CD14-positive monocyte (primary cell): Measurements from ENCODE around the gene UBE2N. TPM values are rescaled to one million over a fixed set of nuclear protein-coding genes. Genes with fewer than 3 reads are reported as not detected.
"Not testable (repeated sequence)": the region's sequence is repeated elsewhere in the genome, so short reads cannot be mapped to it uniquely, and the experiment has no call there.

ENCODE experiments used
- DNase-seq, 3 donors: peaks; one replicate each; pipeline ENCODE4 v3.0.0-alpha.2; 2011 to 2022
- H2AFZ ChIP-seq: 2 replicates; pipeline ENCODE4 v1.6.0; 2012; ENCODE audit warnings: mild to moderate bottlenecking, low read depth, low read length, inconsistent platforms; ENCODE audit not compliant: insufficient read depth, poor library complexity, severe bottlenecking
- H3K27ac ChIP-seq, 2 donors: 1 replicate in 1 of 2; 2 replicates in 1 of 2; pipeline ENCODE4 v1.5.1; 2012 to 2013; ENCODE audit warnings: low read length in 2 of 2, control low read depth in 1 of 2, inconsistent platforms in 1 of 2, low read depth in 1 of 2, mild to moderate bottlenecking in 1 of 2
- H3K27me3 ChIP-seq, 2 donors: one replicate each; pipeline versions ENCODE4 v1.6.0 to v1.6.1; 2011 to 2013; ENCODE audit warnings: low read length in 2 of 2; ENCODE audit not compliant: control insufficient read depth in 2 of 2, insufficient read depth in 2 of 2
- H3K36me3 ChIP-seq, 2 donors: replicated peaks in 1 of 2; 1 replicate in 1 of 2; 2 replicates in 1 of 2; pipeline versions ENCODE4 v1.5.1 to v1.6.1; 2012 to 2013; ENCODE audit warnings: low read length in 2 of 2, control low read depth in 1 of 2, inconsistent platforms in 1 of 2, mild to moderate bottlenecking in 1 of 2; ENCODE audit not compliant: insufficient read depth in 2 of 2, control insufficient read depth in 1 of 2
- H3K4me1 ChIP-seq, 2 donors: 1 replicate in 1 of 2; 2 replicates in 1 of 2; pipeline versions ENCODE4 v1.5.1 to v1.6.1; 2012 to 2013; ENCODE audit warnings: low read length in 2 of 2, control low read depth in 1 of 2, inconsistent platforms in 1 of 2, mild to moderate bottlenecking in 1 of 2, moderate library complexity in 1 of 2; ENCODE audit not compliant: insufficient read depth in 2 of 2, control insufficient read depth in 1 of 2
- H3K4me2 ChIP-seq: replicated peaks from 2 replicates; pipeline ENCODE3; 2012; ENCODE audit warnings: low read length, moderate library complexity, mild to moderate bottlenecking; ENCODE audit not compliant: poor library complexity, severe bottlenecking; ENCODE audit errors: extremely low read depth
- H3K4me3 ChIP-seq, 3 experiments: fragments of 200-600 bp in 1 of 3; sonication (generic) in 1 of 3; replicated peaks in 1 of 3; 1 replicate in 2 of 3; 2 replicates in 1 of 3; pipeline ENCODE4 v1.5.1; 2011 to 2013; ENCODE audit warnings: low read length in 3 of 3, mild to moderate bottlenecking in 3 of 3, control low read depth in 2 of 3, low read depth in 2 of 3, inconsistent platforms in 1 of 3, moderate library complexity in 1 of 3
- H3K79me2 ChIP-seq: 2 replicates; pipeline ENCODE4 v1.6.0; 2012; ENCODE audit warnings: mild to moderate bottlenecking, control low read depth, inconsistent platforms, low read length, moderate library complexity; ENCODE audit not compliant: insufficient read depth
- H3K9ac ChIP-seq: 2 replicates; pipeline ENCODE4 v1.6.0; 2017; ENCODE audit warnings: low read length, mild to moderate bottlenecking; ENCODE audit not compliant: insufficient read depth, poor library complexity, severe bottlenecking
- H3K9me3 ChIP-seq, 2 donors: replicated peaks in 1 of 2; 1 replicate in 1 of 2; 2 replicates in 1 of 2; pipeline versions ENCODE4 v1.5.1 to v1.6.1; 2012 to 2013; ENCODE audit warnings: low read length in 2 of 2, control low read depth in 1 of 2; ENCODE audit not compliant: control insufficient read depth in 1 of 2, insufficient read depth in 1 of 2
- H4K20me1 ChIP-seq: 2 replicates; pipeline ENCODE4 v1.6.0; 2012; ENCODE audit warnings: mild to moderate bottlenecking, low read length, control low read depth, moderate library complexity; ENCODE audit not compliant: insufficient read depth
- H3K27ac Mint-ChIP-seq, 7 donors: one replicate each; pipeline ENCODE4 v1.8.0; 2020; ENCODE audit warnings: mild to moderate bottlenecking in 7 of 7, mixed read lengths in 7 of 7, moderate library complexity in 6 of 7, inconsistent platforms in 2 of 7
- H3K27me3 Mint-ChIP-seq, 3 donors: one replicate each; pipeline ENCODE4 v1.8.0; 2021 to 2022; ENCODE audit warnings: low read depth in 3 of 3, mild to moderate bottlenecking in 3 of 3, mixed read lengths in 3 of 3, moderate library complexity in 3 of 3, inconsistent platforms in 1 of 3
- H3K36me3 Mint-ChIP-seq, 2 donors: one replicate each; pipeline ENCODE4 v1.8.0; 2020; ENCODE audit warnings: mixed read lengths in 2 of 2, inconsistent platforms in 1 of 2, mild to moderate bottlenecking in 1 of 2
- H3K4me1 Mint-ChIP-seq: one replicate; pipeline ENCODE4 v1.8.0; 2020; ENCODE audit warnings: mild to moderate bottlenecking, mixed read lengths
- H3K4me3 Mint-ChIP-seq, 2 donors: one replicate each; pipeline ENCODE4 v1.8.0; 2020; ENCODE audit warnings: mild to moderate bottlenecking in 2 of 2, mixed read lengths in 2 of 2, moderate library complexity in 1 of 2
- H3K9me3 Mint-ChIP-seq, 7 donors: one replicate each; pipeline ENCODE4 v1.8.0; 2020 to 2022; ENCODE audit warnings: mixed read lengths in 7 of 7, mild to moderate bottlenecking in 6 of 7, moderate library complexity in 6 of 7, inconsistent platforms in 2 of 7
- WGBS: methylation state at CpG from one replicate; pipeline ENCODE4 v1.1.5; 2013; ENCODE audit warnings: missing lambda C conversion rate; ENCODE audit not compliant: insufficient coverage; 5-methylcytosine and 5-hydroxymethylcytosine counted together
- intact Hi-C, 2 donors: fragments of 100-400 bp; cut with micrococcal nuclease; formaldehyde crosslinking; loops; one replicate each; pipeline versions ENCODE4 v1.15.0 to v1.15.1; 2023
- polyA plus RNA-seq, 3 donors: library from polyadenylated mRNA; depleted of rRNA in 1 of 3; unstranded in 2 of 3; stranded (reverse) in 1 of 3; fragments of 300-500 nt in 2 of 3; fragments of >200 nt in 1 of 3; fragmentation: Illumina TruSeq in 2 of 3; gene quantifications; 1 replicate in 2 of 3; 2 replicates in 1 of 3; pipeline ENCODE4 v1.2.3, GENCODE V29; 2012 to 2021
- TF ChIP-seq, protein P1 (sequence below): fragments of 200-600 bp; IDR thresholded peaks from one replicate; pipeline ENCODE4 v1.8.0; 2022; ENCODE audit warnings: antibody characterized with exemption, mild to moderate bottlenecking

The UBE2N gene
- polyA plus RNA-seq, 3 donors, result 31.2 to 119 (median 108) TPM

DNA sequence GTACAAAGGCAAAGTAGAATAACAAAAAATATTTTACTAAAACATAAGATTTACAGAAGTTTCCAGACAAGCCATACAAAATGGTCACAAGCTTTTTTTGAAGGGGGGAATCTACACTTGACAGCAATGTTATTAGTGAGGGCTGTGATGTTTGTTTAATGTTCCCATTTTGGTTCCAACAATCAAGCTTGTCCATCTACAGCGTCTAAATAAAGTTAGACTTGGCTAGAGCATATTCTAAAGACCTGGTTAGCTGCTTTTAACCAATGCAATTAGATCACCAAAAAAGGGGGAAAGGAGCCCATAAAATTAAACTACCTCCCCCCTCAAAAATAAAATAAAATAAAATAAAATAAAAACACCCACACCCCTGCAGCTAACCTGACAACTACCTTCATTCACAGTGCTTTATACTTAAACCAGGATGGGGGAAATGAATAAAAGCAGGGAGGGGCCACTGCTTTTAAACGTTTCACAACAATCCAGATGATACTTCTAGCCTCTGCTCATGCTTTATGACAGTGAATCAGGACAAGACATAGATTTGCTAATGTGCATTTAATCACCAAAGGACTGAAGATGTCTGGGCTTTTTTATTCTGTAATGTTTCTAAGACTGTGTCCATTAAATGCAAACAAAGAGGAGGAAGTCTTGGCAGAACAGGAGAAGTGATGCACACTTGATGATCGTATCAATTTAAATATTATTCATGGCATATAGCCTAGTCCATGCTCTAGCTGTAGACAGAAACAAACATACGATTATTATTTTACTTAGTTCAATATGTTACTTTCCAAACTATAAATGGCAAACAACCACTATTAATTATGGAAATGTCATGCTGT lies 32.2 kb downstream of the UBE2N start:
- H3K9me3 ChIP-seq, H3K27ac ChIP-seq, H3K9ac ChIP-seq, DNase-seq, H3K4me2 ChIP-seq, H3K27me3 Mint-ChIP-seq, H3K27me3 ChIP-seq, intact Hi-C loops, H3K4me3 ChIP-seq, H3K4me3 Mint-ChIP-seq, H3K9me3 Mint-ChIP-seq, H2AFZ ChIP-seq, H3K27ac Mint-ChIP-seq: not testable (repeated sequence)
- peaks cover 16 to 55% of the 10 kb centered on the region in 2 donors for H3K36me3 ChIP-seq
- H3K79me2 ChIP-seq, result peaks cover 41% of the 10 kb centered on the region
- H3K4me1 ChIP-seq, result peaks cover 12 to 13% of the 10 kb centered on the region in 2 donors
- H4K20me1 ChIP-seq, result peaks cover 38% of the 10 kb centered on the region
- H3K4me1 Mint-ChIP-seq, result peaks cover 22% of the 10 kb centered on the region
- peaks cover 42 to 45% of the 10 kb centered on the region in 2 donors for H3K36me3 Mint-ChIP-seq
- WGBS, result no CpG with 5 or more reads among the region's 4 CpGs

DNA sequence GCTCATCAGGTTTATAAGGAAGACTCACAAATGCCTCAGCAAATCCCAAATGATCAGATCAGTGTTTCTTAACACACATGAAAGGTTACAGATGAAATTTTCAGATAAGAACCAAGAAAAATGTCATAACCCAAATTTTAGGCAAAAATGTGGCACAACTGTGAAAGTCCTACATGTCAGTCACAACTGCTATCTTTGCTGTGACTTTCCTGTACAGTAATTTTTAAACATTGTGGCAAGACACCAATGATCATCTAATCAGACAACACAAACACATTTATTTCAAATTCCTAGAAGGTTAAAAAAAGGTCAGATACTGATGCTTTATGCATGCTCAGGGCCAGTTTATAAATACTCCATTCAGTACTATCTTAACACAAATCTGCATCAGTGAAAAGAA lies 32.9 kb downstream of the UBE2N start:
- Mint-ChIP-seq H3K4me1 (peaks cover 18% of the 10 kb centered on the region), H3K27ac (peak overlapping the region in 1 of 7 donors; percentile 19), H3K36me3 (peaks cover 43 to 44% of the 10 kb centered on the region in 2 donors), H3K27me3 (no peaks in the 10 kb centered on the region), H3K4me3 (no peak overlapping the region), H3K9me3 (no peaks in the 10 kb centered on the region)
- Histone ChIP-seq H3K9me3 (no peaks in the 10 kb centered on the region), H3K27me3 (no peaks in the 10 kb centered on the region), H3K4me1 (peaks cover 11% of the 10 kb centered on the region in 2 donors), H2AFZ (no peak overlapping the region), H3K36me3 (peaks cover 16 to 63% of the 10 kb centered on the region in 2 donors), H3K4me3 (no peak overlapping the region), H3K9ac (no peak overlapping the region), H4K20me1 (peaks cover 31% of the 10 kb centered on the region), H3K4me2 (no peak overlapping the region), H3K79me2 (peaks cover 34% of the 10 kb centered on the region), H3K27ac (no peak overlapping the region)
- DNase-seq, result no peak
- intact Hi-C loops, result no loop called here
- TF ChIP-seq, protein P1, sequence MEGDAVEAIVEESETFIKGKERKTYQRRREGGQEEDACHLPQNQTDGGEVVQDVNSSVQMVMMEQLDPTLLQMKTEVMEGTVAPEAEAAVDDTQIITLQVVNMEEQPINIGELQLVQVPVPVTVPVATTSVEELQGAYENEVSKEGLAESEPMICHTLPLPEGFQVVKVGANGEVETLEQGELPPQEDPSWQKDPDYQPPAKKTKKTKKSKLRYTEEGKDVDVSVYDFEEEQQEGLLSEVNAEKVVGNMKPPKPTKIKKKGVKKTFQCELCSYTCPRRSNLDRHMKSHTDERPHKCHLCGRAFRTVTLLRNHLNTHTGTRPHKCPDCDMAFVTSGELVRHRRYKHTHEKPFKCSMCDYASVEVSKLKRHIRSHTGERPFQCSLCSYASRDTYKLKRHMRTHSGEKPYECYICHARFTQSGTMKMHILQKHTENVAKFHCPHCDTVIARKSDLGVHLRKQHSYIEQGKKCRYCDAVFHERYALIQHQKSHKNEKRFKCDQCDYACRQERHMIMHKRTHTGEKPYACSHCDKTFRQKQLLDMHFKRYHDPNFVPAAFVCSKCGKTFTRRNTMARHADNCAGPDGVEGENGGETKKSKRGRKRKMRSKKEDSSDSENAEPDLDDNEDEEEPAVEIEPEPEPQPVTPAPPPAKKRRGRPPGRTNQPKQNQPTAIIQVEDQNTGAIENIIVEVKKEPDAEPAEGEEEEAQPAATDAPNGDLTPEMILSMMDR, result no peak
